Cortex of kidney (tissue), 1 donor: ENCODE measurements around the gene PREX1.

Experiments used
- DNase-seq: peaks from one replicate; lab custom pipeline; 2025; lab: John Stamatoyannopoulos, UW

Gene PREX1

GRCh38 chr20:48736231-48736630 is 91.6 kb downstream of the PREX1 start:
- DNase-seq, result no peak

DNA sequence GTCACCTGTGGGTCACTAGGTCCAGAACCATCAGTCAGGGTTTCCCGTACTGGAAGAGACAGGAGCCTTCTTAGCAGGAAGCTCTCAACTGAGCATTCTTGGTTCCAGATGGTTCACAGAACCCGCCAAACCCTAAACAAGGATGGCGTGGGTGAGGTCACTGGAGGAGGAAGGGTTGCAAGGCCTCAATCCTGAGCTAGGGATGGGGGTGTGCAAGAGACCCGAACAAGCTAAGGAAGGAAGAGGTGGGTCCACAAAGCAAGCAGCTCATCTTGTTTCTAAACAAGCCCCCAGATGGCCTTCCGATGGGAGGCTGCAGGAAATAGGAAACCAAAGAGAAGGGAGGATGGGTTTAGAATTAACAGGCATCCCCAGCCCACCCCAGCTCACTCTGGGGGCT is 92.7 kb downstream of the PREX1 start:
- DNase-seq, result no peak

GRCh38 chr20:48734104-48734749 is 93.6 kb downstream of the PREX1 start:
- no peak for DNase-seq

GRCh38 chr20:48733296-48733790 is 94.5 kb downstream of the PREX1 start:
- no peak for DNase-seq

DNA sequence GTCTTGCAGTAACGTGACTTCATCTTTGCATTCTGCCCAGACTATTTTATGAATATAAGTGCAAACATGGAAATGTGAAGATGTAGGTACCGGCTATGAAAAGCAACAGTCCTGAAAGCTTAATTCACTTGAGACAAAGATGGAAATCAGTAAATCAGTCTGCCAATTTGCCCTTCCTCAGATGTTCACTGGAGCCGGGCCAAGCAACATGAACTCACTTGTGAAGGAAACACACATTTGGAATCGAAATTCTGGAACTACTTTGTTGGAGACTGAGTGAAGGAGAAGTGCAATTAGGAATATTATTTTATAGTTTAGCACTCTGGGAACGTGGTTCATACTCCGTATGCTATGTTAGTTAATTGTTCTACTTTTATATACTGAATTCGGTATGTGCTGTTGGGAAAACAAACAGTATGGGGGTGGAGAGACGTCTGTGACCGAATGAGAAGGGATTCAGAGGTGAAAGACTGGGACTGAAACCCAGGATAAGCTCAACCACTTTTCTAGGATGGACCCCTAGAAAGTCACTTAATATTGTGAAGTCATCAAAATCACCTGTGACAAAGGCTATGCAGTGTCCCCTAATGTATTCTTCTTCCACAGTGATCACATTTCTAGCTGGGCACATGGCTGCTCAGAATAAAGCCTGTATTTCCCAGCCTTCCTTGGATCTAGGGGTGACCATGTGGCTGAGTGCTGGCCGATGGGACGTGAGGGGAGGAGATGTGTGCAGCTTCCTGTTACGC is 95.5 kb downstream of the PREX1 start:
- no peak for DNase-seq

GRCh38 chr20:48731536-48731935 is 96.3 kb downstream of the PREX1 start:
- DNase-seq, result no peak

DNA sequence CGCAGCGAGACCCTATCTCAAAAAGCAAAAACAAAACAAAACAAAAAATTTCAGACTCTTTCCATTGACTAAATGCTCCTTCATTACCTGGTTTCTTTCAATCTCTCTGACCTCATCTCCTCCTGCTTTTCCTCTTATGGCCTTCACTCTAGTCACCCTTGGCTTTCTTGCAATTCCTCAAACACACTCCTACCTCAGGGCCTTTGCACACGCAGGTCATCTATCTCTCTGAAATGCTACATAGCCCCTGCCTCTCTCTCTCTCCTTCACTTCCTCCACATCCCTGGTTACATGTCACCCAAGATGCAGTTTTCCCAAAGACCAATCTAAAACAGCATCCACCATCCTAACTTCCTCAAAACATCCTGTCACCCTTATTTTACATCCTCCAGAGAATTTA is 96.8 kb downstream of the PREX1 start:
- no peak for DNase-seq

- DNase-seq, result no peak
Observed at GRCh38 chr20:48729538-48729937, 98.3 kb downstream of the PREX1 start.

DNA sequence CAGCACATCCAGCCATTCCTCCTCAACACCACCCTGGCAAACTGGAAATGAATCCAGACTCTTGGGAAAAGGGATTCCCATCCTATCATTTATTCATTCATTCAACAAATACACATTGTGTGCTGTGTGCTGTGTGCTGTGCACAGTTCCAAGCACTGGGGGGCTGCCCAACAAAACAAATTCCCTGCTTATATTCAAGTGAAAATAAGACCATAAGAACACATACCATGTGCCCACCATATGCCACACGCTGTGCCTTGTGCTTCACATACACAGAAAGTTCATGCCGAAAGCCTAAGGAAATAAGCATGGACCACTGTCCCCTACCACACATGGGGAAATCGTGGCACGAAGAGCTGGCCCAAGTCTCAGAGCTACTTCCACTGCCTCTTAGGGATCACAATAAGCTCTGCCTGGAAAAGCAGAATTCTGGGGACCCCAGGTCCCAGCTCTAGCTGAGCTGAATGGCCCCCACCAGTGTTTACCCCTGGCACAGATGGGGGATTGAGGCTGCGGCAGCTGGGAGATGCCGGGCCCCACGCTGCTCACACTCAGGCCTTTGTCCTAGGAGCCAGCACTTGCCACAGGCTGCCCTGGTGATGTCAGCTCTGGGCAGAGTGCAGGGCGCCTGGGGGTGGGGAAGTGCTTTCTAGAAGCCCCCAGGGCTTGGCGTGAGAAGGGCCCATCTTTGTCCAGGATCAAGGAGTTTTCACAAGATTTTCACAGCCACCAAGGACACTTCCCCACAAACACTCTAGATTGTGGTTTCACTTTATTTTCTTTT is 99.6 kb downstream of the PREX1 start:
- DNase-seq, result no peak

- DNase-seq, result no peak
Observed at GRCh38 chr20:48727226-48727625, 100.6 kb downstream of the PREX1 start.

DNA sequence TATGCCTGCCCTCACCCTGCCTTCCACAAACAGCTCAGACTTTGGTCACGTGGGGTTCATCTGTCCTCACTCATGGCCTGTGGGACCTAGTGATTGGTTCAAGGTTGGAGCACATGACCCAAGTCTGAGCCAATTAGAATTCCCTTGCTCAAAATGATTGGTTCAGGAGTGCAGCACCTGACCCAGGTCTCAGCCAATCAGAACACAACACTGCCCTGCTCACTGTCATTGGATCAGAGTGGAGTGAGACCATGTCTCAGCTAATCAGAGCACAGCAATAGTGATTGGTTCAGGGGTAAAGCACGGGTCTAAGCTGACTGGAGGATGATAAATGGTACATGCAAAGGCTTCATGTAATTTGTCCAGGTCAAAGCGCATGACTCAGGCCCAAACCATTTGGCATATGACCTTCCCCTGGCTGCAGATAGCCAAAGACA is 102.2 kb downstream of the PREX1 start:
- DNase-seq, result no peak

DNA sequence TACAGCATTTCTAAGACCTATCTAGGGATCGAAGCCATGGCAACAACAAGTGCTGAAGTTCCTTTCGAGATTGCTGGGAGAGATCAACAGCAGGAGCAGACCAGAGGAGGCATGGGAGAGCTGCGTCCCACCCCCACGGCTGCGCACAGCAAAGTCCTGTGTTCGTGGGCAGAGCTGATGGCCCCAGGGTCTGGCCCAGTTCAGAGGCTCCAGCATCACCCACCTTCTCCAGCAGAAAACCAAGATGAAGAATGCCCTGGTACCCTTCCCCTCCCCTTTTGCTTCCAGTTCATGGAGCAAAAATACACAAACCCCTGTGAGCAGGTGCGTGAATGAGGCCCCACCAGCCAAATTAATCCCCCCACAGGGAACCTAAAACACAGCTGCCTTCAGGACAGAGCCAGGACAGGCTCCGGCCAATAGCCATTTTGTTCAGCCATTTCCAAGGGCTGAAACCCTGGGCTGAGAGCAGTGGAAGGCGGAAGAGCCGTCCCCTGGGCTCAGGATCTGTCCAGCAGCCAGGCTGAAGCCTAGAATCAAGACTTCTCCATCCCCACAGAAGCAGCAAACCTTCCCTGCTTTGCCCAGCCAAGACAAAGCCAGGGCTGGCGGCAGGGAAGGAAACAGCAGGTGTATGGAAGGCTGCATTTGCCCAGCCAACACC is 102.8 kb downstream of the PREX1 start:
- DNase-seq, result no peak

GRCh38 chr20:48724382-48724781 is 103.4 kb downstream of the PREX1 start:
- no peak for DNase-seq

DNA sequence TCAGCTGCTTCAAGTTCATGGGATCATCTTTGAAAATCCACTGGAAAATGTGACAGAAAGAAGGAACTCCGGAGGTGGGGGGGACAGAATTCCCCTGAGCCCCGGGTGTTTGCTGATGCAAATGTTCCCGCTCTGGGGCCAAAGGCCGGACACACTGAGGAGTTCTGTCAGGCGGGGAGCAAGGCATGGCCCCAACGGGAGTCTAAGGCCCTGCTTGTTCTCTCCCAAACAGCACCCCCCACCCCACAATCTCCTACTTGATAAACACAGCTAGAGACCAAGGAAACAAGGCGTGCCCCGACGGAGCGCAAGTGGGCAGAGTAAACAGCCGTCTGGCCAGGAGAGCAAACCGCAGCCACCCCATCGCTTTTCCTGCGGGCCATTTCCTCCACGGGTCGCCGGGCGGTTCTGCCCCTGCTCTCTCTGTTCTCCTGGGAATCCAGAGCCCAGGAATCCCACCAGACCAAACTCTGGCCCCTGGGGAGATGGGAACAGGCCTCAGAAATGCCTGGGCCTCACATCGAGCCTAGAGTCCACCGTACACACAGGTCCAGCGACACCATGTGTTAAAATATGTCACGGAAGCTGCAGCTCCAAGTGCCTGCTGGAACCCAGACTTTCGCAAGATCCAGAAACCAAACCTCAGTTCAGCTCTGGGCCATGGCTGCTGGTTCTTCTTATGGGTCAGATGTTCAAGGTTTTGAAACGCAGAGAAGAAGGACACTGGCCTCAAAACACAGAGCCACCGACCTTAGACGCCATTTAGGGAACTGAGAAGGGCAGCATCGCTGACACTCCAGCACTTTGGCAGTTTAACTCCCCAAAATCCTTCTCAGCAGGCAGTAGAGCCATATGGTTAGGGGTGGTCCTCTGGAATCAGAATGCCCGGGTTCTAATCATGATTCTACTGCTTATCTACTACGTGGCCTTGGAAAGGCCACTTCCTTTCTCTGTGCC is 104.2 kb downstream of the PREX1 start:
- no peak for DNase-seq

GRCh38 chr20:48722737-48723191 is 105.0 kb downstream of the PREX1 start:
- DNase-seq, result no peak

DNA sequence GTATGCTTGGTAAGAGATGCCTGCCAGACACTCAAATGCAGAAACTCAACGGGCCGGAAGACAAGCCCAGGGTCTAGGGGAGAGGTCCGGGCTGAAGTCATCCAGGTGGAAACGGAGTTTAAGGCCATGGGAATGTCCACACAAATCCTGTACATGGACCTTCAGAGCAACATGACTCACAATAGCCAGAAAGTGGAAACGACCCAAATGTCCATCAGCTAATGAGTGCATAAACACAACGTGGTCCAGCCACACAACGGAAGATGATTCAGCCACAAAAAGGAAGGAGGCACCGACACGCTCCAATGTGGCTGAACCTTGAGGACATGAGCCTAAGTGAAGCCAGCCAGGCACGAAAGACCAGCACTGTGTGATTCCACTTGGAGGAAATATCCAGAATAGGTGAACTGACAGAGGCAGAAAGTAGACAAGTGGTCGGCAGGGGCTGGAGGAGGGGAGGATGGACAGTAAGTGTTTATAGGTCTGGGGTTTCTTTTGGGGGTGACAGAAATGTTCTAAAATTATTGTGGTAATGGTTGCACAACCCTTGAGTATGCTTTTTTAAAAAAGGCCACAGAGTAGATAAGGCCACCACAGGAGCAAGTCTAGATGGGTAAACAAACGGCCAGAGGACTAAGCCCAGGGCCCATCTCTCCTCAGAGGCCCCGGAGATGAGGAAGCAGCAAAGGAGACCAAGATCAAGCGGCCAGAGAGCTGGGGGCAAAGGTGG is 105.6 kb downstream of the PREX1 start:
- no peak for DNase-seq

- DNase-seq, result no peak
Observed at GRCh38 chr20:48721324-48722001, 106.3 kb downstream of the PREX1 start.

DNA sequence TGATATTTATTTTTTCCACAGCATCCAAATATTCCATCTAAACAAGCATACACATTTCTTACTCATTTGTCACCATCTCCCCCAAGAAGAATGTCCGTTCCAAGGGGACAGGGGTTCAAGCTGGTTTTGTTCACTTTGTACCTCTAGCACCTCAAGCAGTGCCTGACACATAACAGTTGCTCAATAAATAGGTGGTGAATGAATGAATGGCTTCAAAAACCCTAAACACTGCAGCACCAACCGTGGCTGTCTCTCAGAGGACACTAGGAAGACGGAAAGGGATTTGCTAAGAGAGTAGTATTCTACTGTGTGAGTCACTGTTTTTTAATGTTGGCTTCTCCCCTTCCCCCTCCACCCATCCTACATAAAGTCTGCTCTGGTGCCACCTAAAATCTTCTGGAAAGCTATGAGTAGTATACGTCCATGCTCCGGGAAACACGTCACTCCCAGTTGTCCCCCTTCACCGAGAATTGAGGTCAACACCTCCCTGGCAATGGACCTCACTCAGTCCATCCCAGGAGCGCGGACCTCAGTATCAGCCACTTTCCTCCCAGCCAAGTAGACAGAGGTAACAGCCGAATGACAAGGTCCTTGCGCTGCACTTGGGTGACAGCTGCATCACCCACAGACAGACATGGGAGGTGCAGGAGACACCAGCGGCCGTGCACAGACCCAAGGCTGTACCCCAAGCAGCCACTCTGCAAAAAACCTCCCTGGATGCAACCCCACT is 107.4 kb downstream of the PREX1 start:
- no peak for DNase-seq
